ENCODE measurements around the gene RALGPS1.

DNA sequence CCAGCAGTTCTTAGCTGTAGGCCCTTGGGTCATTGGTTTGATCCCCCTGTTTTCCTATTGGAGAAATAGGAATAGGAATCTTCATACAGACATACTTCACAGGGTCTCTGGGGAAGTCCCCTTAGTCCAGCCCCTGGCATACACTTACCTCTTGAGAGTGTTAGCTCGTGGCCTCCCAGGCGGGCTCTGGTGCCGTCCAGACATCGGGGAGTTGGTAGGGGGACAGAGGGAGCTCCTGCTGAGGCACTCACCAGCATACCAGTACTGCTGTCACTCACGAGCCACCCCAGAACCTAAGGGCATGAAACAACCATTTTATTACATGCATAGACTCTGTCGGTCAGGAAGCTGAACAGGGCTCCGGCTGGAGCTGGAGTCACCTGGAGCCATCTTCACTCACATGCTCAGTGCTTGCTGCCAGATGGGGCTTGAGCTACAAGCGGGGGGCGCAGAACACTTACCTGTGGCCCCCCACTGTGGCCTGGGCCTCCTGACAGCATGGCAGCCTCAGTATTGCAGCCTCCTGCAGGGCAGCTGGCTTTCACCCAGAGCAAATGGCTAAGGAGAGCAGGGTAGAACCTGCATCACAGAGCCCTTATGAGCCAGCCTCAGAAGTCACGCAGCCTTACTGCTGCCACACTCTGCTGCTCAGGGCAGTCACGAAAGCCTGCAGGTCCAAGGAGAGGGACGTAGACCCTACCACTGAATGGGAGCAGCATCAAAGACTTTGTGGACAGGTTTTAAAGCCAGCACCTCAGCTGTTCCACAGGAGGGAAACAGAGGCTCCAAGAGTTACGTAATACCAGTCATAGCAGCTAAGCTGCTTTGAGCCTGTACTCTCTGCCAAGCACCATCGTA, 266.1 kb downstream of the RALGPS1 start:
- TF ChIP-seq, protein P1, sequence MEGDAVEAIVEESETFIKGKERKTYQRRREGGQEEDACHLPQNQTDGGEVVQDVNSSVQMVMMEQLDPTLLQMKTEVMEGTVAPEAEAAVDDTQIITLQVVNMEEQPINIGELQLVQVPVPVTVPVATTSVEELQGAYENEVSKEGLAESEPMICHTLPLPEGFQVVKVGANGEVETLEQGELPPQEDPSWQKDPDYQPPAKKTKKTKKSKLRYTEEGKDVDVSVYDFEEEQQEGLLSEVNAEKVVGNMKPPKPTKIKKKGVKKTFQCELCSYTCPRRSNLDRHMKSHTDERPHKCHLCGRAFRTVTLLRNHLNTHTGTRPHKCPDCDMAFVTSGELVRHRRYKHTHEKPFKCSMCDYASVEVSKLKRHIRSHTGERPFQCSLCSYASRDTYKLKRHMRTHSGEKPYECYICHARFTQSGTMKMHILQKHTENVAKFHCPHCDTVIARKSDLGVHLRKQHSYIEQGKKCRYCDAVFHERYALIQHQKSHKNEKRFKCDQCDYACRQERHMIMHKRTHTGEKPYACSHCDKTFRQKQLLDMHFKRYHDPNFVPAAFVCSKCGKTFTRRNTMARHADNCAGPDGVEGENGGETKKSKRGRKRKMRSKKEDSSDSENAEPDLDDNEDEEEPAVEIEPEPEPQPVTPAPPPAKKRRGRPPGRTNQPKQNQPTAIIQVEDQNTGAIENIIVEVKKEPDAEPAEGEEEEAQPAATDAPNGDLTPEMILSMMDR (IDR thresholded peaks at IDR 0.05 in 8 of 11, conservative IDR thresholded peaks at IDR 0.05 in 3 of 11), result no peak
- TF ChIP-seq POLR2A (IDR thresholded peaks at IDR 0.05) (no peak), POLR2AphosphoS5 (IDR thresholded peaks at IDR 0.05) (no peak)
